Measurements from ENCODE around the gene KIF21B.
A peak's percentile ranks its signal among the peaks of the same experiment; 100 is the strongest.

Gene KIF21B

DNA sequence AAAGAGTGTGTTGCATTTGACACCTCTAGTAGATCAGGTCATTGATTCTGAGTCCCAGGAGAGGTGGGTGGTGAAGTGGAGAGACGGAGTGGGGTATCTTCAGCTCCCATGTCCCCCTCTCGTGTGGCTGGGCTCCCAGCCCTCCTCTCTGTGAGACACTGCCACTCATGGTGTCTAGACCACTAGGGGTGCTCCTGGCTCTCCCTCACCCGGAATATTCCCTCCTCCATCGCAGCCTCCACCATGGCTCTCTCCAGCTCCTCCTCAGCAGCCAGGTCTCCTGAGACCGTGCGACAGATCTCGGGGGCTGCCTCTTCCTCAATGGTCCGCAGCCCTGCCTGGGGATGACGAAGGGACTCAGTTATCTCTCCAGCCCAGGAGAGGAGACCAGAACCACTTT, 20.6 kb upstream of the KIF21B start:
- DNase-seq: no peak

DNA sequence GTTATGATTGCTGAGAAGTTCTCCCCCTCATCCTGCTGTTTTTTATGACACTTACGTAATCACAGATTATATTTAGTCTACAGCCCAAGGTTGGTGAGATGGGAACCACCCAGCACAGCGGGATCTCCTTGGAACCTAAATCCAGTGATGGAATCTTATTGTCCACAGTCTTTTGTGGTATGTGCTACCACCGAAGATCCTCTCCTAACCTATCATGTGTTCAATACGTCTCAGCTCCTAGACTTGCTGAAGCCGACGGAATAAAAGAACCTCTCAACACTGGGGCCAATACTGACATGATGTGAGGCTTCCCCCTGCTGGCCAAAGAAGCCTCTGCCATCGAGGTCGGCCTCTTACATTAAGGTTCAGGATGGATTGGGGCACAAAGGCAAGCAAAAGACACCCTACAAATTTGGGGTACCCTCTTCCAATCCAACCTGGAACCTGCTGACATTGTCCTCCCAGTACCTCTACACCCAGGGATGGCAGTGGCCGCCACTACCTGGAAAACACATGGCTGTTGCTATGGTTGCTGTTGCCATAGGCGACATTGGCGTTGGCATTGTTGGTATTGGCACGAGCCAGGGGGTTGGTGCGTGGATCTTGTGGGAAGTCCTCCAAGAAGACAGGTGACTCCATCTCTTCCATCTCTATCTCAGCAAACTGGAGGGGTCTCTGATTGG, 19.4 kb upstream of the KIF21B start:
- peak; percentile 89 for DNase-seq

DNA sequence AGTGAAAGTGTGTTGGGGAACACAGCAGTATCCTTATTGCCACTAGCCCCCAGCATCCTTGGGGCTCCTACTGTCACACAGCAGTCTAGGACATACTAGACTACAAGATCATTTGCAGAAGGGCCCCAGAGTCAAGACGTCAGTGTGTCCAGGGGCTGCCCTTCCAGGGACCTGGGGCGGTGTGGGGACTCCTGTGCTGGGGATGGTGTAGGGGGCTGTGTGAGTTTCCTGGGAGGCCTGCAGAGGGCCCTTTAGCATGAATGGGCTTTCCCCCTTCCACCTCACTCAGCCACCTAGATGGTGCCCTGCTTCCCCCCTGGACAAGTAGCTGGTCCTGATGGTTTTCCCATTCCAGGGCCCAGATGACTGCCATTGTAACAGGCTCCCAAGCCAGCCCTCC, 17.5 kb upstream of the KIF21B start:
- no peak for DNase-seq

DNA sequence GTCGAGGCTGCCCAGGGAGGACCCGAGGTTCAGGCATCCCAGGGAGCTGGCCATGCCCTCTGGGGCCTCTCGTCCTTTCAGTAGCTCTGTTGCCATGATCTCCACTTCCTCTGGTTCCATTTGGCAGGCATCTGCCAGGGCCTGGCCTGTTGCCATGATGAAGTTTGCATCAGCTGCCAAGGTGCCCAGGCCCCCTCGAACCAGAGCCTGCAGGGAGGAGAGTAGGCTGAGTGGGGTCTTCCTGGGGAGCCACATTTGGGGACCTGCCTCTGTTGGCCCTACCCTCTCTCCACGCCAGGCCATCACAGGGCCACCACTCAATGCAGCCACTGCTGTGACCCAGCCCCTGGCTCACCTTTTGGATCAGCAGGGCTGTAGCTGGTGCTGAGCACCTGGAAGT, 16.4 kb upstream of the KIF21B start:
- DNase-seq: no peak

DNA sequence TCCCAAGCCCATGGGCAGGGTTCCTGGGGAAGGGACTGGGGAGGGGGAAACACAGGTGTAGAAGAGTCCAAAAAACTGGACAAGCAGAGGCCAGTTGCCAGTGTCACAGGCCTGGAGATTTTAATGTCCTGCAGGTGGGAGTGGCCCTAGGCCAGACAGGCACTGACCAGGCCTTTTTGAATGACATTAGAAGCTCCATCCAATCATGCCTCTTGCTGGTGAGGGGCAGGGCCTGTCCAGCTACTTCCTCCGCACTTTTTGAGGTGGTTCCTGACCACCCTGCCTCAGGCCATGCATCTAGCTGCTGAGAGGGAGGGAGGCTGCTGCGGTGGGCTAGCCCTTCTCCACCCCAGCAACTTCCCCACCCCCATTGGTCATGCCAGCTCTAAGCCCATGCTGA, 15.9 kb upstream of the KIF21B start:
- no peak for DNase-seq

DNA sequence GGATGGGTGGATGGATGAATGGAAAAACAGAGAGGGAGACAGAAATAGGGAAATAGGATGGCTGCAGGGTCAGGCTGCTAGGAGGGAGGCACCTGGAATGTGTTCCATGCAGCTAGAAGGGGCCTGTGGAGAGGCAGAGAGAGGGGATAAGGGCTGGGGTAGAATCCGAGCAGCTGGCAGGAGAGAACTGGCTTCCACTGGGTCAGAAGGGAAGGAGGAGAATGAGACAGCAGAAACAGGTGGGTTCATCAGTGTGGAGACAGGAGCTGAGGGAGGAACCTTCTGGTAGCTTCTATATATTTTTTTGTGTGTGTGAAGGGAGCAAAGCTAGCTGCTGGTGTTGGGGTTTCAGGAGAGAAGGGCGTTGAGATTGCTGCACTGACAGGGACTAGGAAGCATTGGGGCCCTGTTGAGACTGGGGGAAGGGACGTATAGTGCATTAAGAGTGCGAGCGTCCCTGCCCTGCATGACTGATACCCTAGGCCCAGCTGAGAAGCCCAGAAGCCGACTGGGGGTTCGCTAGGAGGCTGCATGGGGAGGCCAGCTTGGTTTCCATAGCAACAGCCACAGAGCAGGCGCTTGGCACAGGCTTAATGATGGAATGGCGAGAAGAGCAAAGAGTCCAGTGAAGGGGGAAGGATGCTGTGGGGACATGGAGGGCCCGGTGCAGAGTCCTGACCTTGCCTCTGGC, 14.8 kb upstream of the KIF21B start:
- DNase-seq: peak; percentile 47

DNA sequence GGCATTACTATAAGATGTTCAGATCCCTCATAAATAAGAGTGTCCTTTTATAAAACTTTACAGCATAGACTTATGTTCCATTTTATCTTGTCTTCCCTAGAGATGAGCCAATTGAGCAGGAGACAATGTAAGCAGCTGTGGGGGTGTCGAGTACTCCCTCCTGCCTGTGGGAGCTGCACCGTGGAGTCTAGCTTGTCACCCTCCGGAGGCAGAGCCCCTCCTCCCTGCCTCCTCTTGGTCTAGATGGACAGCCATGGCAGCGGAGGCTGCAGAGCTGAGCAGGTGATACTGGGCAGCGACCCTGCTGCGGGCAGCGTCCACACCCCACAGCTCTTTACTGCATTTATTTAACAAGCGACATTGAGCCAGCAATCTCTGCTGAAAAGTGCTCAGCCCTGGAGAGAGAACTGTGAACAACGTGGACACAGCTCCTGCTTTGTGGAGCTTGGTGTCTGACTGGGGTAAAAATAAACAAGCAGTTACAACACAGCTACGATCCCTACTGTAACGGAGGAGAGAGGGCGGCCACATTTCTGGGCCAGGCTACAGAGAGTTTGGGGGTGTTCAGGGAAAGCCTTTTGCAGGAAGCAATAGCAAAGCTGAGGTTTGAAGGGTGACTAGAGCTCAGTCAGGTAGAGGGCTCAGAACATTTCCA, 12.8 kb upstream of the KIF21B start:
- DNase-seq: no peak

DNA sequence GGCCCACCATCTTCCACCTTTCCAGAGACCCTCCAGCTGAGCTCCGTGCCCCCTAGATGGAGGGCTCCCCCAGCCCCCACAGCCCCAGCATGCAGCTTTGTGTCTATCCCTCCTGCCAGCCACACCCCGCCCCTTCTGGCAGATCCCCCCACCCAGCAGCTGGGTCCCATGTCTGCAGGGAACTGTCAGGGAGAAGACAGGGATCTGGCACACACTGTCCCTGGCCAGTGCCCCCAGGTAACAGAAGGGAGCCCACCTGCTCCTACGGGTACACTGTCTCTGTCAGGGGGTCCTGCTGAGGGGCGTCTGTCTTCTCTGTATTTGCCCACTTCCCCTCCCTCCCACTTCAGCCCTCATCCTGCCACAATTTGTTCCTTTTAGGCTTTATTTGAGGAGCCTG, 11.2 kb upstream of the KIF21B start:
- no peak for DNase-seq

DNA sequence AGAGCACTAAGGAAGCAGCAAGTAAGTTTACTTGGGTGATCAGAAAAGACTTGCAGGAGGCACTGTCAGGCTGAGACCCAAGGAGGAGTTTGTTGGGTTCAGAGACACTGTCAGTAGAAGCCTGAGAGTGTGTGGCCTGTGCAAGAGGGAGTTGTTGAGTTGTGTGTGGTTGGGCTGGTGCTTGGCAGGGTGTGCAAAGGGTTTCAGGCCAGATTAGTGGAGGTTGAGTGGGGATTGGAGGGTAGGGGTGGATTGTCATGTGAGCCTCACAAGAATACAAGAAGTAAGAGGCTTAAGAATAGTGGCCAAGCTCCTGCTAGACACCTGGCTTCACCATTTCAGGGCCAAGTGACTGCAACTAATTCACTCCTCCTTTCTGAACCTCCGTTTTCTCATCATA, 8.9 kb upstream of the KIF21B start:
- peak; percentile 97 for DNase-seq

DNA sequence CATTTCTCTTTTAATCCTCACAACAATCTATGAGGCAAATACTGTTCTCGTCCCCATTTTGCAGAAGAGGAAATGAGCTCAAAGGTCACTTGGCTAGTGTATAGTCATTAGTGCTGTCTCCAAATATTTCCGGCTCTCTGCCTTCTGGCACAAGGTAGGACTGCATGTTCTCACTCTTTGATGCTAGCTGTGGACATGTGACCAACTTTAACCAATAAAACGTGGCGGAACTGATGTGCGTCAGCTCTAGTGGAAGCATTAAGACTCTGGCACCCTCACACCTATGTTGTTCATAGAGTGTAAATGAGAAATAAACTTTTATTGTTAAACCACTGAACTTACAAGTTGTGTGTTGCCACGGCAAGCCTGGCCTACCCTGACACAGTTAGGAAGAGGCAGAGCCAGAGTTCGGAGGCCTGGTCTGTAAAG, 5.0 kb upstream of the KIF21B start:
- no peak for DNase-seq

DNA sequence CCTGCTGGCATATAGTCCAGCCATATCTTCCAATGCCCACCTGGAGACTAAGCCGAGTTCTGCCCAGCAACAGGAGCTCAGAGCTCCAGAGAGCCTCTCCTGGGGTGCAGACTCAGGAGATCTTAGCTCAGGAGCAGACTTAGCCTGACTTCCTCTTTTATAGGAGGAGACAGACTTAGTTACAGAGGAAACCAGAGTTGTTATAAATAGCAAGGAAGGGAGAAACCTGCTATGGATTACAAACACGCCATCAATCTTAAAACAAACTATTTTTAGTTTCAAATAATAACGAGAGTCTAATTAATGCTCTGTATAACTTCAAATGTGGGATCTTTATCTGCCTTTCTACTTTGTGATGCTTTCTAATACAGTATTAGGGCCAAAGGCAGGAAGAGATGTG, 3.3 kb upstream of the KIF21B start:
- peak; percentile 72 for DNase-seq

DNA sequence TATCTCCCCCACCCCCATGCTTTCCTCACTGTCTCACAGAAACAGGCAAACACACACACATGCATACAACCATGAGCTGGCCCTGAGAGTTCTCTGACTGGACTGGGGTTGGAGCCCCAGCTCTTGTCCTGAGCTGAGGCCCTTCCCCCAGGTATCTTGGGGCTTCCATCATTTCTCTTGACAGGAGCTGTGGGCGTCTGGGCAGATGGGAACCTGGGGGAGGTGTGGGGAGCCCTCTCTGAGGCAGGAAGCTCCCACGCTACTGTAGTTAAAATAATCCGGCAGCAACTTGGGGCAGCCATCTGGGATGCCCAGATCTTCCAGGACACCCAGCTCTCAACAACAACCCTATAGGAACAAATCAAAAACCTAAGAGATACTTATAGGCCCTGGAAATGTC, 2.7 kb upstream of the KIF21B start:
- DNase-seq: peak; percentile 80

DNA sequence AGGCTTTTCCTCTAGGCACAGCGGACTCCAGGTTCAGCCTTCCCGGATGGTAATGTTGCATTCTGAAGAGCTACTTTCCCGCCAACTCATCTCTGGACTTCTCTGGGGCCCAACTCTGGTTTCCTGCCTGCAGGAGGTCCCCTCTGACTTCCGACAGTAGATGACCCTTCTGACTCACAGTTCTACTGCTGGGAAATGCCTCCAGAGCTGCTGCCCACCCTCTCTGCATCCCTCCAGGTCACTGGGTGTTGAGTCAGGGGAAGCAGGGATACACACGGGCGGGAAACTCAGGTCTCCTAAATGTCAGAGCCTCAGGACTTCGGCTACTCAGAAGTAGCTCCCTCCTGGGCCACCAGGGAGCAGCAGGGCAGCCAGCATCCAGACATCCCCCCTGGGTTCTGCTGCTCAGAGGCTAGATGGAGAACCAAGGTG, 2.1 kb upstream of the KIF21B start:
- peak; percentile 80 for DNase-seq

DNA sequence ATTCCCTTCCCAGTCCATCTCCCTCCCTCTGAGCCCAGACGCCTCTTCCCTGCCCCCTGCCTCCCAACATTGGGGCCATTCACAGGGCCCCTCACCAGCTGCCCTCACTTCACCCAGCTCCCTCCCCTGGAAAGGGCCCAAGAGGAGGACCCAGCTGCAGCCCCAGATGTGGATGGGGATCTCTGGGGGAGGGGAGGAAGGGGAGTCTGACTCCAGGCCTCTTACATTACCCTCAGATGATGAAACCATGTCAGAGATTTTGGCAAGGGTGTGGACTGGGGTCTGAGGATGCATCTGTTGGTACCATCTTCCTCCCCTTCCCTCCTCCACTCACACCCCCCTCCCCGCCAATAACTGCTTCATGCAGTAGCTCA, 1.1 kb upstream of the KIF21B start:
- no peak for DNase-seq

DNA sequence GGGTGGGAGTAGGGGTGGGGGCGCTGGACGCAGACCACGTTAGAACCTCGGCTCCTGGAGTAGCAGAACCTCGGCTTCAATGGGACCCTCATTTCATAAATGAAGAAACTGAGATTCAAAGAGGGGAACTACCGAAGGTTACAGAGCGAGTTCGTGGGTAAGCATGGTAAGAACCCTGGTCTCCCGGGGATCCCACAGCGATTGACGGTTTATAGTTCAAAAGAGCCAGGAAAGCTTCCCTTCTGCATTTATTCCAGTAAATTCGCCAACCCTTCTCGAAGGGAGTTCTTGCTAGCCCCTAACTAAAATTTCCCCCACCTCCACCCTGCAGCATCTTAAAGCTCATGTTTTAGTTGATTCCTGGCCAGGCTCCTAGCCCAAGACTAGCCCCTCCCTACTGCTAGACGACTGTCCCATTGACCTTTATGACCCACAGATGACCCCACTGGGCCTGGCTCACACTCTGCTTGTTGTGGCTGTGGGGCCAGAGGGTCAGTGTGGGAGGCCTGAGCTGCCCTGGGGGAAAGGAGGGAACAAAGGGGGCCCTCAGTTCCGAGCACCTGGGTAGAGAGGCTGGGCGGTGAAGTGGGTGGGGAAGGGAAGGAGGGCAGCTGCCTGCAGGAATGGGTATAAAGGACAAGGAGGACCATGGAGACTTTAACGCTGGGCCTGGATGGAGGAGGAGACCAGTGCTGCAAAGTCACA, 558 bp upstream of the KIF21B start:
- no peak for DNase-seq

DNA sequence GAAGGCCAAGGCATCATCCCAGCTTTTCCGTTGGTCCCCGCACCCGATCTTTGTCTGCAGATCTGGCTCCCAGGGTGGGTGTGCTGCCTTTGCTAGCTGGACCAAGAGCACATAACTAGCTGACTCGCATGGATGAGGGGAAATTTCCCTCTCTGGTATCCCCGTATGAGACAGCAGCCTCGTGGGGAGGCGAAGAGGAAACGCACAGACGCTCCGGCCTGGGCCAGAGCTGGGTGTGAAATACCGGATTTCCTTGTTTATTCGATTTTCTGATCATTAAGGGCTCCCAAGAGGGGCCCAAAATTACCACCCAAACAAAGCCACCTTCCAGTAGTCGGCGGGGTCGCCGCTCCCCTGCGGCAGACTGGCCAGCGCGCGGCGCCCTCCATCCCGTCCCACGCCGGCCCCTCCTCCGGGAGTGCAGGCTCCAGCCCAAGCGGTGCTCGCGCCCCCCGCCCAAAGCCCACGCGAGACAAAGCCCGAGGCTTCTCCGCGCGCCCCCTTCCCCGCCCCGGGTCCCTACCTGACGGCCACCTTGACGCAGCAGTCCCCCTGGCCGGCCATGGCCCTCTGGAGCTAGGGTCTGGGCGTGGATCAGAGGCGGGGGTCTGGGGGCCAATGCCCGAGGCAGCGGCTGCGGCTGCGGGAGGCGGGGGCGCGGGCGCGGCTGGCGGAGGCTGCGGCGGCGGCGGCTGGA, 546 bp downstream of the KIF21B start:
- peak; percentile 62 for DNase-seq

DNA sequence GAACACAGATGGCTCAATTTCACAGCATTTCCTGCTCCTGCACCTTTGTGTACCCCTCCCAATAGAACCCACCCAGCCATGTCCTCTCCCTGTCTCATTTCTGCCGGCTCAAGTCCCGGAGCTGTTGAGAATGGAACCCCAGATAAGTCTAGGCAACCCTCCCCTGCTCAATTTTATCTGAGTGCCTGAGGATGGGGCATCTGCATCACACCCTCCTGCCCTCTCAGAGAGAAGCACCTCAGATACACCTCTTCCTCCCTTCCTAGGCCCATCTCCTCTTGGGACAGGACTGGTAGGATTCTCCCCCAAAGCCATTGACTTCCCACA, 1.1 kb downstream of the KIF21B start:
- peak; percentile 62 for DNase-seq

DNA sequence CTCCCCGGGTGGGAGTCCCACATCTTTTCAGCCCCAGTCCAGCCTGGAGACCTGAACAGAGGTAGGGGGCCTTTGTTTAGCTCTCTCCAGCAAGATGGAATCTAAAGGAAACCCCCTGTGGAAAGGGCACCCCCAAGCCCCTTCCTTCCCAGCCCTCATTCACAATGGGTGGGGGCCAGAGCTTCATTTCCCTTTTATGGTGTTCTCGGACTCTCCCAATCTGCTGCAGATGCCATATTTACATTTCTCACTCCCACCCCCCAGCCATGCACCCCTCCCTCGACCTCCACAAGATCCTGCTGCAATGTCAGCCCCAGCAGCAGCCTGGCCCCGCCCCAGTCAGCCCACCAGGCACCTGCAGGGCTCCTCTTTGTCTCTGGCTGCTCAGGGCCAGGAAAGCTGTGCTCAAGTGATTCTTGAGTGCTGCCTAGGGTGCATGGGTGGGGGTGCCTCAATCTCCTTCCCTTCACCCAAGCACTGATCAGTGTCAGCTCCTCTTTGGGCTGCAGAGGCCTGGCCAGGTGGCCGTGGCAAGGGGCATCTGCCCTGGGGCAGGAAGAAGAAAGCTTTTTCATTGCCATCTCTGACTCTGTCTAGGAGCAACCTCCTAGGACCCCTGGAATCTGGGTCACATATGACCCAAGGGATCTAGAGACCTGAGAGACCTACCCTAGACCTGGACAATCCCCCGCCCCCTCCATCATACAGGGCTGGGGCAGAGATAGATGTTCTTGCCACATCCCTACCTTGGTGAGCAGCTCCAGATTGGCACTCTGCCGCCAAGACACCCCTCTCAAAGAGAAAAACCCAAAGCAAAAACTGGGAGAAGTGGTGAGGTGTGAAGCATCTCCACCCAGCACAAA, 1.7 kb downstream of the KIF21B start:
- peak; percentile 70 for DNase-seq

DNA sequence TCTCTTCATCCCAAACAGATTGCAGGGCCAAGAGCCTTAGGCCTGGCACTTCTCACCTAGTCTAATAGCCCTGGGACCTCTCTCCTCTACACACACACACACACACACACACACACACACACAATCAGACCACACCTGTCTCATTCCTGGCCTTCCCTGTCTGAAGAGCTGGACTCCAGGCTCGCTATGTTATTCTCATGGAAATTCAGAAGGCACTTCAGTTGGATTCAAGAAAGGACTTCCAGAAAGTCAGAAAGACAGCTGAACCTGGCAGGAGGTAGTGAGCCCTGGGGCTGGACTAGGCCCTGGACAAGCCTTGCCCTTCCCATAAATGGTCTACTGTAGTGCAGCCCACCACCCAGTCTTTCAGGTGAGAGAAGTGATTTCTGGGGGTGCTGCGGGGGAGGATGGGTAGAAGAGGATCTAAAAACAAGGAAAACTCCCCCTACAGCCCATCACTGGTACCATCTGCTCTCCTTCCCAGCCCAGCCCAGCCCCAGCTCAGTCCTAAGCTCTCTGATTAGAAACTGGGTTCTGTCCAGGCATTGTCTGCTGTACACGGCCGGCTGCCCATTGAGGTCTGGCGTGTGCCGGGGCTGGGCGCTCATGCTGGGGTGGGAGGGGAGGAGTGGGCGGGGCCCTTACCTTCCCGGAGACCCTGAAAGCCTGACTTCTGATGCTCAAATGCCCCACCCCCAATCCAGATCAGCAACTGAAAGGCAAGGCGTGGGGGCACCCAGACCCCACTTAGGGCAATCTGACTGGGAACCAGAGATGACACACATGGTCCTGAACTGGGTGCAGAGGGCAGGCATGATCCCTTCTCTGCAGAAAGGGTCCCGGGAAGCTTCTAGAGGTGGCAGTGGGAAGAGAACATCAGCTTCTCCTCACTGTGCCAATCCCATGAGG, 2.5 kb downstream of the KIF21B start:
- DNase-seq: peak; percentile 95

DNA sequence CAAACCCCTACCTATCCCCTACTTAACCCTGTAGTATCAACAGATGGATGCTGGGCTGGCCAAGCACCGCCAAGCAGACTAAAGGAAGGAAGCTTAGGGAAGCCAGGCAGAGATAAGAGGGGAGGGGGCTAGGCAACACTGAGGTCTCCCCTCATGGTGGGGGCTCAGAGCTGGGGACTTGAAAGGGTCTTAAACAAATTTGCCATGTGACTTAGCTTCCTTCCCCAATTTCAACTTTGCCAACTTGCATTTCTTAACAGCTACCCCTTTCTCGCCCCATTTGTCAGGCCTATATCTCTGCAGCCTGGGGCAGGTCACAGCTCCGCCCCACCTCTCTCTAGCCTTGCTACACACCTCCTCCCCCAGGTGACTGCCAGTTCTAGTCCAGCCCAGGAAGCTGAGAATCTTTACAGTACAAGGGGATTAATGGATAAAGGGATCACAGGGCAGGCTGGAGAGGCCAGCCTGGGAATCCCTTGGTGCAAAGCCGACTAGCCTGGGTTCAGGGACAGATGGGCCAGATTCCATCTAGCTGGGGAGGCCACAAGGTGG, 3.4 kb downstream of the KIF21B start:
- DNase-seq: peak; percentile 98
